GM08714 (cell line): ENCODE data around the gene SCFD1.
"Not testable (repeated sequence)": the region's sequence is repeated elsewhere in the genome, so short reads cannot be mapped to it uniquely, and the experiment has no call there.

Experiments
- H3K4me3 ChIP-seq: fragments of 200-500 bp; sonication (Bioruptor generic); 2 replicates; pipeline ENCODE4 v1.5.1; 2014; ENCODE audit warnings: mild to moderate bottlenecking, low read length, inconsistent platforms
- ZNF274 ChIP-seq: IDR thresholded peaks from 2 replicates; pipeline ENCODE4 v1.6.1; 2012; ENCODE audit warnings: mild to moderate bottlenecking, low read depth, low read length

The SCFD1 gene

GRCh38 chr14:30638926-30639325, 16.8 kb downstream of the SCFD1 start:
- no peak for TF ChIP-seq ZNF274
- no peak overlapping the region for H3K4me3 ChIP-seq

- TF ChIP-seq ZNF274: no peak
- no peak overlapping the region for H3K4me3 ChIP-seq
Measured at GRCh38 chr14:30641207-30641606, 19.1 kb downstream of the SCFD1 start.

- H3K4me3 ChIP-seq: not testable (repeated sequence)
Measured at GRCh38 chr14:30644462-30644861, 22.3 kb downstream of the SCFD1 start.

GRCh38 chr14:30645600-30645999, 23.5 kb downstream of the SCFD1 start:
- H3K4me3 ChIP-seq: no peak overlapping the region
- no peak for TF ChIP-seq ZNF274

GRCh38 chr14:30648471-30648870, 26.4 kb downstream of the SCFD1 start:
- TF ChIP-seq ZNF274: no peak

GRCh38 chr14:30651937-30652336, 29.8 kb downstream of the SCFD1 start:
- no peak overlapping the region for H3K4me3 ChIP-seq
- no peak for TF ChIP-seq ZNF274

More at GRCh38 chr14:30648471-30648870, 26.4 kb downstream of the SCFD1 start:
- no peak overlapping the region for H3K4me3 ChIP-seq

GRCh38 chr14:30655124-30655523, 33.0 kb downstream of the SCFD1 start:
- no peak for TF ChIP-seq ZNF274
- no peak overlapping the region for H3K4me3 ChIP-seq

- no peak overlapping the region for H3K4me3 ChIP-seq
- no peak for TF ChIP-seq ZNF274
Measured at GRCh38 chr14:30655658-30656057, 33.5 kb downstream of the SCFD1 start.

GRCh38 chr14:30656190-30656632, 34.1 kb downstream of the SCFD1 start:
- H3K4me3 ChIP-seq: no peak overlapping the region
- no peak for TF ChIP-seq ZNF274

- no peak for TF ChIP-seq ZNF274
- no peak overlapping the region for H3K4me3 ChIP-seq
Measured at GRCh38 chr14:30657050-30657449, 34.9 kb downstream of the SCFD1 start.

GRCh38 chr14:30657606-30658163, 35.6 kb downstream of the SCFD1 start:
- no peak overlapping the region for H3K4me3 ChIP-seq
- no peak for TF ChIP-seq ZNF274

- no peak for TF ChIP-seq ZNF274
Measured at GRCh38 chr14:30658645-30659044, 36.5 kb downstream of the SCFD1 start.

GRCh38 chr14:30669594-30669993, 47.5 kb downstream of the SCFD1 start:
- H3K4me3 ChIP-seq: no peak overlapping the region
- no peak for TF ChIP-seq ZNF274

More at GRCh38 chr14:30658645-30659044, 36.5 kb downstream of the SCFD1 start:
- H3K4me3 ChIP-seq: no peak overlapping the region

GRCh38 chr14:30673071-30673470, 51.0 kb downstream of the SCFD1 start:
- no peak overlapping the region for H3K4me3 ChIP-seq
- no peak for TF ChIP-seq ZNF274

- no peak for TF ChIP-seq ZNF274
Measured at GRCh38 chr14:30678926-30679431, 56.9 kb downstream of the SCFD1 start.

GRCh38 chr14:30680036-30680435, 57.9 kb downstream of the SCFD1 start:
- TF ChIP-seq ZNF274: no peak
- H3K4me3 ChIP-seq: no peak overlapping the region

More at GRCh38 chr14:30678926-30679431, 56.9 kb downstream of the SCFD1 start:
- H3K4me3 ChIP-seq: no peak overlapping the region

GRCh38 chr14:30680776-30681175, 58.7 kb downstream of the SCFD1 start:
- H3K4me3 ChIP-seq: not testable (repeated sequence)
